ENCODE data around the gene MAVS. TPM values are rescaled to one million over a fixed set of nuclear protein-coding genes. Genes with fewer than 3 reads are reported as not detected.

MAVS gene
- total RNA-seq, 6 experiments from 2014 or later = 38.8 to 44.8 (median 40.6) TPM

DNA sequence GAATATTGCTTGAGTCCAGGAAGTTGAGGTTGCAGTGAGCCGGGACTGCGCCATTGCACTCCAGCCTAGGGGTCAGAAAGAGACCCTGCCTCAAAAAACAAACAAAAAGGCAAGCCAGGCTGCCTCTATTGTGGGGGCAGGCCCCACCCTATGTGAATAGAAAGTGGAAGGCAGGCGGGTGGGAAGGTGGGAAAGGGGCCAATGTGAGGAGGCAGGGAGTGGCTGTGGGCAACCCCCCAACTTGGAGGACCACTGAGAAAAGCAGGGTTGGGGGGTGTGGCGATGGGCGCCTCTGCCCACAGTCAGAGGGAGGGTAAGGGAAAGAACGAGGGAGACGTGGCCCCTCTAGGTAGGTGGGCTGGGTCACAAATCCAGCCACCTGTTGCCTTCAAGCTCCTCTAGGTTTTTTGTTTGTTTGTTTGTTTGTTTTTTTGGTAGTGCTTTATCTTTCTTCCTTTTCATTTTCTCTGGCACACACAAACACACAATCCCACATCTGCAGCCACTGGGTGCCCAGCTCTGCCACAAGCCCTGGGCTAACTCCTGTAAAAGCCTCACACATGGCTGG, 31.6 kb upstream of the MAVS start:
- DNase-seq = no peak
- H3K27ac Mint-ChIP-seq = no peak overlapping the region
- TF ChIP-seq, protein P1, sequence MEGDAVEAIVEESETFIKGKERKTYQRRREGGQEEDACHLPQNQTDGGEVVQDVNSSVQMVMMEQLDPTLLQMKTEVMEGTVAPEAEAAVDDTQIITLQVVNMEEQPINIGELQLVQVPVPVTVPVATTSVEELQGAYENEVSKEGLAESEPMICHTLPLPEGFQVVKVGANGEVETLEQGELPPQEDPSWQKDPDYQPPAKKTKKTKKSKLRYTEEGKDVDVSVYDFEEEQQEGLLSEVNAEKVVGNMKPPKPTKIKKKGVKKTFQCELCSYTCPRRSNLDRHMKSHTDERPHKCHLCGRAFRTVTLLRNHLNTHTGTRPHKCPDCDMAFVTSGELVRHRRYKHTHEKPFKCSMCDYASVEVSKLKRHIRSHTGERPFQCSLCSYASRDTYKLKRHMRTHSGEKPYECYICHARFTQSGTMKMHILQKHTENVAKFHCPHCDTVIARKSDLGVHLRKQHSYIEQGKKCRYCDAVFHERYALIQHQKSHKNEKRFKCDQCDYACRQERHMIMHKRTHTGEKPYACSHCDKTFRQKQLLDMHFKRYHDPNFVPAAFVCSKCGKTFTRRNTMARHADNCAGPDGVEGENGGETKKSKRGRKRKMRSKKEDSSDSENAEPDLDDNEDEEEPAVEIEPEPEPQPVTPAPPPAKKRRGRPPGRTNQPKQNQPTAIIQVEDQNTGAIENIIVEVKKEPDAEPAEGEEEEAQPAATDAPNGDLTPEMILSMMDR (IDR thresholded peaks at IDR 0.05) = no peak
- H3K4me1 Mint-ChIP-seq (ENCODE audit: low read depth) = peaks cover 55% of the 10 kb centered on the region
- H3K4me3 Mint-ChIP-seq = no peak overlapping the region
- H3K9me3 Mint-ChIP-seq = no peaks in the 10 kb centered on the region
- H3K36me3 Mint-ChIP-seq (ENCODE audit: low read depth) = peaks cover 4% of the 10 kb centered on the region; the same call in 1 of the 2 replicates
- H3K27me3 Mint-ChIP-seq (ENCODE audit: insufficient read depth) = peaks cover 4% of the 10 kb centered on the region; the same call in 1 of the 2 replicates

DNA sequence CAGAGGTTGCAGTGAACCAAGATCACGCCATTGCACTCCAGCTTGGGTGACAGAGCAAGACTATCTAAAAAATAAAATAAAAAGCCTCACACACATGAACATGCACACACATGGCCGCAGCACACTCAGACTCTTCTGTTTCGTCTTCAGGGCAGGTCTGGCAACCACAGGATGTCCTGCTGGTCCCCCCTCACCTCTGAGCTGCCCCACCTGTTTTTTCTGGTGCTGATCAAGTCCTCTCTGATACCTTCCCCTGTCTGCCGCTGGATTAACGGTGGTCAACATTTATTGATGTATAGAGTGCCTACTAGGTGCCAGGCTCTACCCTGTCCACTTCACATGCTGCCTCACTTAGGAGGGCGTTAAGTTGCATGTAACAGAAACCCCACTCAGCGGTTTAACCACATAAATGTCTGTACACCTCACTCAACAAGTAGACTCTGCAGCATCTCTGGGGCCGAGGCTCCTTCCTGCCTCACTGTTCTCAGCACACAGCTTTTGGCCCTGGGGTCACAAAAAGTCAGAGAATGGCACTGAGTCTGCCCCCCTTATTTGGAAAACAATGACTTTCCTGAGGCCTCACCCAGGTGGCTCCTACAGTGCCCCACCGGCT, 30.8 kb upstream of the MAVS start:
- Mint-ChIP-seq H3K27ac (no peak overlapping the region), H3K9me3 (no peaks in the 10 kb centered on the region), H3K4me3 (no peak overlapping the region), H3K4me1 (ENCODE audit: low read depth) (peaks cover 51% of the 10 kb centered on the region), H3K36me3 (ENCODE audit: low read depth) (no peaks in the 10 kb centered on the region; the same call in 1 of the 2 replicates), H3K27me3 (ENCODE audit: insufficient read depth) (peaks cover 4% of the 10 kb centered on the region; the same call in 1 of the 2 replicates)
- TF ChIP-seq, protein P1 (IDR thresholded peaks at IDR 0.05) = no peak
- DNase-seq = no peak

DNA sequence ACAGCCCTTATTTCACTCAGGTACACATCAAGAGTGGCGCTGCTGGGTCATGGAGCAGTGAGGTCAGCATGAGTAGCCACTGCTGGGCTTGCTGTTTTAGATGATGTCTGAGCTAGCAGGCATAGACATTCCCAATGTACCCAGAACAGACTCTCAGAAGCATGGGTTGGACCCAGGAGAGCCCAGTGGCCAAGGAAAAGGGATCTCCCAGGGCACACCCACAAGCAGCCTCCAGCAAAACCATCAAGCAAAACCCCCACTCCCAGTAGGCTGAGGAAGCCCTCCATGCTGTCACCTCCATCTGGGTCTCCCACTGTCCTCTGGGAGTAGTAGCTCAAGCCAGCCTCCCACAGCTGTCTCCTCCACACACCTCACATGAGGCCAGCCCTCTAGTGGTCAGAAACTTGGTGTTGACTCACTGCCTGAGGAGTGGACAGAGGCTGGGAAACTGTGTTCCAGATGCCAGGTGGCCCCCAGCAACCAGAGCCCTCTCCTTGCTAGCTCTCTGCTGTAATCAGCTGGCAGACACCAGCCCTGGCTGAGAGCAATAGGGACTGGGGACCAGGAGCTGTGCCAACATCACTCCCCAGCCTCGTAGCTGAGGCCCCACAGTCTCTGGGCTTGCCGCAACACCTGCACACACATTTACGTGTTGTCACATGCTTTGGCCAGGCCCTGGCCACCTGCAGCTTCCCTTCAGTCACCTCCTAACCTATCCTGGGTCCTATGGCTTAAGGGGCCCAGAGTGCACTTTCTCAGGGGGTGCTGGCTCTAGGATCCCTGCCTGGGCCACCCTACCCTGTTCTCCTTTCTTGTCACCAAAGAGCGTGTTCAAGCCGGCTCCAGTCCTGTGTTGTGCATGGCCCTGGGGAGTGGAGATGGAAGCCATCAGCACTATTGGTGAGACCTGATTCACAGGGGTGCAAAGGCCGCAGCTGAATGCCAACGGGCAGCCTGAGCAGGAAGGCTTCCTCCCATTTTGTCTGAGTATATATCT, 28.2 kb upstream of the MAVS start:
- no peak overlapping the region for H3K4me3 Mint-ChIP-seq
- DNase-seq = peak; percentile 85
- H3K27ac Mint-ChIP-seq = peak overlapping the region; percentile 82
- H3K9me3 Mint-ChIP-seq = no peaks in the 10 kb centered on the region
- TF ChIP-seq, protein P1 (IDR thresholded peaks at IDR 0.05) = peak; percentile 90
- no peaks in the 10 kb centered on the region; the same call in 1 of the 2 replicates for H3K27me3 Mint-ChIP-seq (ENCODE audit: insufficient read depth)
- H3K4me1 Mint-ChIP-seq (ENCODE audit: low read depth) = peaks cover 32% of the 10 kb centered on the region
- H3K36me3 Mint-ChIP-seq (ENCODE audit: low read depth) = peaks cover 13% of the 10 kb centered on the region; the same call in 1 of the 2 replicates

DNA sequence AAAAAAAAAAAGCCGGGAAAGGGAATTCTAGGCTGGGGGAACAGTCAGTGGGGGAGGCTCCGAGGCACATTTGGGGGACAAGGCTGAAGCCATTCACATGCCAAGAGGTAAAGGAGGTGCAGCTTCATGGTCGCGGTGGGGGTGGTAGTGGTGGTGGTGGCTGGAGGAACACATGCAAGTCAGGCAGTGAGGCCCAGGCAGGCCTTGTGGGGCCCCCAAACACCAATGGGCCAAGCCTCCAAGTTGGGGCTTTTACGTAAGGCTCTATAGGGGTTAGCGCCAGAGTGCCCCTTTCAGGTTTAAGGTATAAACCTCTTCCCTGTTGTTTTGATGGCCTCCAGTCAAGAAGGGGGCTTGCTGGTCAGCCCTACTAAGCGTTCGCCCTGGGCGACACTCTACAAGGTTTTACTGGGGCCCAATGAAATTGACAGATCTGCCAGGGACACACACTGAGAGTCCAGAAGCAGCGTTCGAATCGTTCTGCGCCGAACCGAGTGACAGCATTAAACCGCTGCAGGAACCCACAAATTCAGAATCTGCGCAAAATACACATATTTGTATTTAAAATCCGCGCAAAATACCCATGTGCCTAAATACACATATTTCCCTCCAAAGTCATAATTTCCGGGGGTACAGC, 27.1 kb upstream of the MAVS start:
- peaks cover 29% of the 10 kb centered on the region for H3K4me1 Mint-ChIP-seq (ENCODE audit: low read depth)
- peak overlapping the region; percentile 82 for H3K27ac Mint-ChIP-seq
- no peaks in the 10 kb centered on the region; the same call in 1 of the 2 replicates for H3K27me3 Mint-ChIP-seq (ENCODE audit: insufficient read depth)
- TF ChIP-seq, protein P1 (IDR thresholded peaks at IDR 0.05) = no peak
- peak overlapping the region; percentile 97 for H3K4me3 Mint-ChIP-seq
- peaks cover 13% of the 10 kb centered on the region; the same call in 1 of the 2 replicates for H3K36me3 Mint-ChIP-seq (ENCODE audit: low read depth)
- DNase-seq = no peak
- no peaks in the 10 kb centered on the region for H3K9me3 Mint-ChIP-seq
